ENCODE data around the gene LRRC14B.

- TF ChIP-seq EZH2 (IDR thresholded peaks at IDR 0.05): no peak
- TF ChIP-seq POLR2AphosphoS5 (IDR thresholded peaks at IDR 0.05; ENCODE audit: borderline replicate concordance, low read depth, low read length): no peak
- no peak for TF ChIP-seq FOXP2 (optimal IDR thresholded peaks at IDR 0.05; ENCODE audit: control extremely low read depth, extremely low read length, insufficient read depth)
These were observed 43.2 kb downstream of the LRRC14B start for GRCh38 chr5:234450-234849.

All from SK-N-MC (cell line).